Mesendoderm (in vitro differentiated cells): ENCODE data around the gene HPN.

Experiments used
- DNase-seq: peaks from one replicate; pipeline ENCODE4 v3.0.0; 2013
- H2AK5ac ChIP-seq: 2 replicates; pipeline ENCODE4 v1.6.1; 2013; ENCODE audit warnings: low read length, inconsistent platforms
- H2BK120ac ChIP-seq: 2 replicates; pipeline ENCODE4 v1.6.1; 2013; ENCODE audit warnings: low read depth, mild to moderate bottlenecking, low read length, moderate library complexity, mixed read lengths
- H2BK15ac ChIP-seq: replicated peaks from 2 replicates; pipeline ENCODE4 v1.6.1; 2013; ENCODE audit warnings: low read depth, mild to moderate bottlenecking, moderate library complexity
- H2BK5ac ChIP-seq: 2 replicates; pipeline ENCODE4 v1.6.1; 2013; ENCODE audit warnings: low read length, inconsistent platforms
- H3K18ac ChIP-seq: 2 replicates; pipeline ENCODE4 v1.6.1; 2013; ENCODE audit warnings: mild to moderate bottlenecking, low read length, mixed read lengths
- H3K23ac ChIP-seq: one replicate; pipeline ENCODE4 v1.6.1; 2013; ENCODE audit warnings: low read length
- H3K27ac ChIP-seq: 2 replicates; pipeline ENCODE4 v1.5.1; 2013; ENCODE audit warnings: low read depth, mild to moderate bottlenecking, inconsistent platforms, low read length, moderate library complexity
- H3K27me3 ChIP-seq: 2 replicates; pipeline ENCODE4 v1.6.1; 2013; ENCODE audit warnings: low read length, control low read depth, mild to moderate bottlenecking, inconsistent platforms; ENCODE audit not compliant: insufficient read depth, poor library complexity
- H3K36me3 ChIP-seq: 2 replicates; pipeline ENCODE4 v1.6.1; 2013; ENCODE audit warnings: low read length, inconsistent platforms; ENCODE audit not compliant: control insufficient read depth, insufficient read depth
- H3K4ac ChIP-seq: one replicate; pipeline ENCODE4 v1.6.1; 2013; ENCODE audit warnings: low read depth, mild to moderate bottlenecking, low read length, moderate library complexity
- H3K4me1 ChIP-seq: 2 replicates; pipeline ENCODE4 v1.6.1; 2013; ENCODE audit warnings: low read depth, low read length, inconsistent platforms; ENCODE audit not compliant: control insufficient read depth
- H3K4me2 ChIP-seq: 2 replicates; pipeline ENCODE4 v1.6.1; 2013; ENCODE audit warnings: low read length
- H3K4me3 ChIP-seq: 2 replicates; pipeline ENCODE4 v1.5.1; 2013; ENCODE audit warnings: mild to moderate bottlenecking, low read length
- H3K56ac ChIP-seq: one replicate; pipeline ENCODE4 v1.6.1; 2013; ENCODE audit warnings: low read length
- H3K79me1 ChIP-seq: 2 replicates; pipeline ENCODE4 v1.6.1; 2013; ENCODE audit warnings: low read length, inconsistent platforms
- H3K79me2 ChIP-seq: 2 replicates; pipeline ENCODE4 v1.6.1; 2013; ENCODE audit warnings: mild to moderate bottlenecking, low read length; ENCODE audit not compliant: control insufficient read depth, insufficient read depth
- H3K9ac ChIP-seq: 2 replicates; pipeline ENCODE4 v1.6.1; 2013; ENCODE audit warnings: low read length, inconsistent platforms
- H4K5ac ChIP-seq: one replicate; pipeline ENCODE4 v1.6.1; 2013; ENCODE audit warnings: low read length
- H4K8ac ChIP-seq: one replicate; pipeline ENCODE4 v1.6.1; 2013; ENCODE audit warnings: low read depth, mild to moderate bottlenecking, control low read depth, low read length, moderate library complexity
- WGBS: extraction: QIAGEN DNeasy Blood & Tissue Kit; methylation state at CpG from one replicate; pipeline ENCODE4 v1.1.7; 2013; ENCODE audit warnings: low lambda C conversion rate, missing lambda C conversion rate; ENCODE audit not compliant: insufficient coverage; ENCODE audit errors: extremely low coverage; 5-methylcytosine and 5-hydroxymethylcytosine counted together

The HPN gene

GRCh38 chr19:35095667-35096368 lies 54.3 kb downstream of the HPN start:
- Histone ChIP-seq H3K9ac (no peak overlapping the region), H3K4me2 (no peak overlapping the region), H3K79me2 (no peaks in the 10 kb centered on the region), H3K36me3 (no peaks in the 10 kb centered on the region), H4K5ac (no peak overlapping the region), H3K4ac (no peak overlapping the region), H3K4me3 (no peak overlapping the region), H2AK5ac (no peak overlapping the region), H3K56ac (no peak overlapping the region), H2BK5ac (no peak overlapping the region), H3K23ac (no peak overlapping the region), H2BK120ac (no peak overlapping the region), H3K79me1 (no peaks in the 10 kb centered on the region), H3K18ac (no peak overlapping the region), H4K8ac (no peak overlapping the region), H2BK15ac (no peak overlapping the region), H3K27me3 (no peaks in the 10 kb centered on the region), H3K4me1 (no peaks in the 10 kb centered on the region), H3K27ac (no peak overlapping the region)
- WGBS, result no CpG with 5 or more reads among the region's 8 CpGs
- DNase-seq, result no peak

GRCh38 chr19:35098413-35099049 lies 57.0 kb downstream of the HPN start:
- no peak overlapping the region for H3K23ac ChIP-seq
- H3K27me3 ChIP-seq, result no peaks in the 10 kb centered on the region
- H3K9ac ChIP-seq, result no peak overlapping the region
- H3K4me1 ChIP-seq, result no peaks in the 10 kb centered on the region
- no peak overlapping the region for H3K4ac ChIP-seq
- no peak overlapping the region for H3K27ac ChIP-seq
- H2BK120ac ChIP-seq, result no peak overlapping the region
- no peak for DNase-seq
- H4K8ac ChIP-seq, result no peak overlapping the region
- H3K18ac ChIP-seq, result no peak overlapping the region
- H3K4me2 ChIP-seq, result no peak overlapping the region
- H3K36me3 ChIP-seq, result no peaks in the 10 kb centered on the region
- H2BK15ac ChIP-seq, result no peak overlapping the region
- no peak overlapping the region for H3K56ac ChIP-seq
- no peak overlapping the region for H4K5ac ChIP-seq
- H2AK5ac ChIP-seq, result no peak overlapping the region
- no CpG with 5 or more reads among the region's 29 CpGs for WGBS
- no peaks in the 10 kb centered on the region for H3K79me2 ChIP-seq
- no peak overlapping the region for H3K4me3 ChIP-seq
- H3K79me1 ChIP-seq, result no peaks in the 10 kb centered on the region
- no peak overlapping the region for H2BK5ac ChIP-seq

- DNase-seq, result no peak
- no peak overlapping the region for H3K4me2 ChIP-seq
- H2BK5ac ChIP-seq, result no peak overlapping the region
- no peak overlapping the region for H2BK15ac ChIP-seq
- no peak overlapping the region for H3K56ac ChIP-seq
- H4K5ac ChIP-seq, result no peak overlapping the region
- H3K27me3 ChIP-seq, result no peaks in the 10 kb centered on the region
- no peaks in the 10 kb centered on the region for H3K79me2 ChIP-seq
- H2AK5ac ChIP-seq, result no peak overlapping the region
- WGBS, result no CpG with 5 or more reads among the region's 21 CpGs
- no peak overlapping the region for H3K4me3 ChIP-seq
- no peak overlapping the region for H3K9ac ChIP-seq
- H4K8ac ChIP-seq, result no peak overlapping the region
- H3K4me1 ChIP-seq, result no peaks in the 10 kb centered on the region
- no peaks in the 10 kb centered on the region for H3K79me1 ChIP-seq
- H3K36me3 ChIP-seq, result no peaks in the 10 kb centered on the region
- H2BK120ac ChIP-seq, result no peak overlapping the region
- no peak overlapping the region for H3K18ac ChIP-seq
- no peak overlapping the region for H3K27ac ChIP-seq
- H3K4ac ChIP-seq, result no peak overlapping the region
- no peak overlapping the region for H3K23ac ChIP-seq
Measured at GRCh38 chr19:35099155-35099896, 57.8 kb downstream of the HPN start.

GRCh38 chr19:35099897-35100275 lies 58.4 kb downstream of the HPN start:
- no peaks in the 10 kb centered on the region for H3K27me3 ChIP-seq
- H3K56ac ChIP-seq, result no peak overlapping the region
- no peak overlapping the region for H3K27ac ChIP-seq
- H3K23ac ChIP-seq, result no peak overlapping the region
- no peaks in the 10 kb centered on the region for H3K36me3 ChIP-seq
- whole genome bisulfite sequencing, result no CpG with 5 or more reads among the region's 13 CpGs
- no peak for DNase-seq
- H3K79me2 ChIP-seq, result no peaks in the 10 kb centered on the region
- no peak overlapping the region for H2BK120ac ChIP-seq
- no peak overlapping the region for H2BK15ac ChIP-seq
- no peak overlapping the region for H3K4ac ChIP-seq
- H2AK5ac ChIP-seq, result no peak overlapping the region
- no peak overlapping the region for H2BK5ac ChIP-seq
- H4K8ac ChIP-seq, result no peak overlapping the region
- H3K4me2 ChIP-seq, result no peak overlapping the region
- H3K4me3 ChIP-seq, result no peak overlapping the region
- no peak overlapping the region for H3K18ac ChIP-seq
- H3K79me1 ChIP-seq, result no peaks in the 10 kb centered on the region
- no peak overlapping the region for H3K9ac ChIP-seq
- no peak overlapping the region for H4K5ac ChIP-seq
- H3K4me1 ChIP-seq, result no peaks in the 10 kb centered on the region

- Histone ChIP-seq H3K79me2 (no peaks in the 10 kb centered on the region), H3K9ac (no peak overlapping the region), H3K4ac (no peak overlapping the region), H3K27me3 (no peaks in the 10 kb centered on the region), H2BK5ac (no peak overlapping the region), H2BK15ac (no peak overlapping the region), H3K4me1 (no peaks in the 10 kb centered on the region), H3K36me3 (no peaks in the 10 kb centered on the region), H3K18ac (no peak overlapping the region), H3K4me3 (no peak overlapping the region), H2BK120ac (no peak overlapping the region), H3K79me1 (no peaks in the 10 kb centered on the region), H3K4me2 (no peak overlapping the region), H3K56ac (no peak overlapping the region), H4K8ac (no peak overlapping the region), H2AK5ac (no peak overlapping the region), H3K23ac (no peak overlapping the region), H3K27ac (no peak overlapping the region), H4K5ac (no peak overlapping the region)
- WGBS, result no CpG with 5 or more reads among the region's 16 CpGs
- DNase-seq, result no peak
Measured at GRCh38 chr19:35100588-35101533, 59.3 kb downstream of the HPN start.
